H54 (cell line): ENCODE data around the gene KCNJ18.
A peak's percentile ranks its signal among the peaks of the same experiment; 100 is the strongest.
"Not testable (repeated sequence)": the region's sequence is repeated elsewhere in the genome, so short reads cannot be mapped to it uniquely, and the experiment has no call there.

Source experiments
- DNase-seq: peaks from one replicate; pipeline ENCODE4 v3.0.0; 2011; ENCODE audit warnings: low spot score, mixed read lengths; ENCODE audit not compliant: insufficient read length
- FAIRE-seq: peaks from 3 replicates; lab custom pipeline; 2011; peaks lifted over from hg19 to GRCh38; lab: Jason Lieb, UNC
- POLR2A ChIP-seq: IDR thresholded peaks from 2 replicates; pipeline ENCODE4 v1.6.1; 2011; ENCODE audit warnings: low read depth, mild to moderate bottlenecking, low read length

KCNJ18 gene

GRCh38 chr17:21679256-21680146, 12.8 kb upstream of the KCNJ18 start:
- no peak for TF ChIP-seq POLR2A

GRCh38 chr17:21680366-21680765, 12.0 kb upstream of the KCNJ18 start:
- FAIRE-seq (no peak), DNase-seq (no peak)
- TF ChIP-seq POLR2A, result no peak

More at GRCh38 chr17:21679256-21680146, 12.8 kb upstream of the KCNJ18 start:
- DNase-seq (no peak), FAIRE-seq (no peak)

- not testable (repeated sequence) for FAIRE-seq, DNase-seq
Observed at GRCh38 chr17:21680850-21681351, 11.4 kb upstream of the KCNJ18 start.

- not testable (repeated sequence) for DNase-seq, FAIRE-seq
Observed at GRCh38 chr17:21681576-21681975, 10.7 kb upstream of the KCNJ18 start.

GRCh38 chr17:21682130-21682529, 10.2 kb upstream of the KCNJ18 start:
- FAIRE-seq, DNase-seq: not testable (repeated sequence)

- FAIRE-seq, DNase-seq: not testable (repeated sequence)
Observed at GRCh38 chr17:21683142-21683712, 9.1 kb upstream of the KCNJ18 start.

GRCh38 chr17:21683897-21684296, 8.4 kb upstream of the KCNJ18 start:
- not testable (repeated sequence) for FAIRE-seq, DNase-seq

- FAIRE-seq, DNase-seq: not testable (repeated sequence)
Observed at GRCh38 chr17:21684384-21684783, 7.9 kb upstream of the KCNJ18 start.

GRCh38 chr17:21685061-21685795, 7.1 kb upstream of the KCNJ18 start:
- not testable (repeated sequence) for DNase-seq, FAIRE-seq

- TF ChIP-seq POLR2A, result no peak
- FAIRE-seq (no peak), DNase-seq (no peak)
Observed at GRCh38 chr17:21686165-21687015, 5.9 kb upstream of the KCNJ18 start.

GRCh38 chr17:21687136-21687953, 5.0 kb upstream of the KCNJ18 start:
- no peak for TF ChIP-seq POLR2A
- FAIRE-seq (no peak), DNase-seq (no peak)

- no peak for TF ChIP-seq POLR2A
- peak; percentile 24 for DNase-seq
- FAIRE-seq, result no peak
Observed at GRCh38 chr17:21688293-21688949, 3.9 kb upstream of the KCNJ18 start.
